NK-92 (cell line): ENCODE data around the gene TRPV2.

Source experiments
- DNase-seq: peaks from one replicate; lab custom pipeline; 2025; ENCODE audit not compliant: unreplicated experiment; lab: John Stamatoyannopoulos, UW

The TRPV2 gene

GRCh38 chr17:16473044-16474011 is 58.0 kb downstream of the TRPV2 start:
- DNase-seq = no peak

DNA sequence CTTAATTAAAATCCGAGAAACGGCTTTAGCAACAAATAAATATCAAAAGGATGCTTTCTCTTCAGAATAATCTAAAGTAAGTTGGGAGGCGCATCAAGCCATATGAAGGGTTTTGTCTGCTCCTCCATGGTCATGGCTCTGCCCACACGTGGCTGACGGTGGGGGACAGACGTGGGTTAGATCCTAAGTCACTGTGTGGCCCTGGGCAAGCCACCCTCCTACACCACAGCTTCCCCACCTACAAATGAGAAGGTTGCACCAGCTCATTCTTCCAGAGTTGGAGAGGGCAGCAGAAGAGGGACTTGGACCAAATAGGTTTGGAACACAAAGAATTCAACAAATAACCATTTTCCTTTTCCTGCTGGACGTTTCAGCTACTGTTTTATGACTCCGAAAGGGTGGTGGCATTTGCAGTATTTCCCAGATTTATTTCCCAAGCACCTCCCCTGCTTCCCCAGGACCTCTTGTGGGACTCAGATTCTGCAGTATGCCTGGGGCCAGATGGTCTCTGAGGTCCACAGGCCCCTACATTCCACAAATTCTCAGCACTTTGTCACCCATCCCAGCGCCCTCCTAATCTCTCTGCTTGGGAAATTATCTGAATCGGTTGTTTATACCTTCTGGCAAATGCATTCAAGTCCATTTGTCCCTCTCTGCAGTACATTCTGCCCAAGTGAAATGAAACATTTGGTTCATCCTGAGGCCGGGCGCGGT is 58.8 kb downstream of the TRPV2 start:
- no peak for DNase-seq

DNA sequence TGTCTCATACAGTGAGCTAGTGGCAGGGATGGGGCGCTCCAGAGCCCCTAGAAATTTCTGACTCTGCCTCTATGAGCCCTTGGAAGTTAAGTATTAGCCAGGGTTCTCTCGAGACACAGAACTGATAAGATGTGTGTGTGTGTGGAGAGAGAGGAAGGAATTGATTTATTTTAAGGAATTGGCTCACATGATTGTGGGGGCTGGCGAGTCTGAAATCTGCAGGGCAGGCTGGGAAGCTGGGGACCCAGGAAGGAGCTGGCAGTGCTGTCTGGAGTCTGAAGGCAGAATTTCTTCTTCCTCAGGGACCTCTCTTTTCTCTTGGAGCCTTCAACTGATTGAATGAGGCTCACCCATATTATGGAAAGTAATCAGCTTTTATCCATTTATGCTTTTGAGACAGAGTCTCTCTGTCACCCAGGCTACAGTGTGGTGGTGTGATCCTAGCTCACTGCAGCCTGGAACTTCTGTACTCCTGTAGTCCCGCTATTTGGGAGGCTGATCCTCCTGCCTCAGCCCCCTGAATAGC is 59.9 kb downstream of the TRPV2 start:
- no peak for DNase-seq

GRCh38 chr17:16477255-16477654 is 61.9 kb downstream of the TRPV2 start:
- DNase-seq = no peak

GRCh38 chr17:16477666-16478065 is 62.3 kb downstream of the TRPV2 start:
- DNase-seq = no peak

DNA sequence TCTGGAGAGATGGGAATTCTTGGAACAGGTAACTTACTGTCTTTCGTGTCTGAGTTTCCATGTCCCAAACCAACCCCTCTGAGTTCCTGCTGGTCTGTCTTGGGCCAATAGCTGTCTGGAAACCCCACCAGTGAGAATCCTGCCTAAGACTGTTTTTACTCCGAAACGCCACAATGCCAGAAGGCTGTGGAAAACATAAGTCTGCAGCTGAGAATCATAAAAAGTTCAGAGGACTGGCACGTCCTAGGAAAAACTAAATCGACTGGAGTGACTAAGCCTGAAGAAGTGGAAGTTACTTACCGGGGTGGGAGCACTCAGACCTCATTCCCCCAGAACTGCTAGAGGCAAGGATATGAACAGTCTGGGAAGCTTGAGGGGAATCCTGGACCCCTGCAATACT is 63.3 kb downstream of the TRPV2 start:
- DNase-seq = no peak

DNA sequence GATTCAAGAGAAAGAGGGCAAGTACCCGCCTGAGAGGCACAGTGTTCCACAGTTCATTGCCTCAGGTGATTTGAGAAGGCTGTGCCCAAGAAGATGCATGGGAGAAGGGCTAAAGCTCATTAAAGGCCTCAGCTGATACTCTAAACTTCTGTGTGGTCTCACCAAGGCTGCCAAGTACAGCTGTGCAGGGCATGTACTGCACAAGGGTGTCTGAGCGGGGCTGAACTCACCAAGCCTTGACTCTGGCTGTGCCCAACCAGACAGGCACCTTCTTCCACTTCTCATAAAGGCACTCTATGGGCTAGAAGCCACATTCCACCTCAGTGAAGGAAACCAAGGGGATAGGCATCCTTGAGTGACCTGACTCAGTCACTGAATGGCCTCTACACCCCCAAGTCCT is 63.9 kb downstream of the TRPV2 start:
- no peak for DNase-seq

GRCh38 chr17:16480995-16481394 is 65.6 kb downstream of the TRPV2 start:
- DNase-seq = no peak

DNA sequence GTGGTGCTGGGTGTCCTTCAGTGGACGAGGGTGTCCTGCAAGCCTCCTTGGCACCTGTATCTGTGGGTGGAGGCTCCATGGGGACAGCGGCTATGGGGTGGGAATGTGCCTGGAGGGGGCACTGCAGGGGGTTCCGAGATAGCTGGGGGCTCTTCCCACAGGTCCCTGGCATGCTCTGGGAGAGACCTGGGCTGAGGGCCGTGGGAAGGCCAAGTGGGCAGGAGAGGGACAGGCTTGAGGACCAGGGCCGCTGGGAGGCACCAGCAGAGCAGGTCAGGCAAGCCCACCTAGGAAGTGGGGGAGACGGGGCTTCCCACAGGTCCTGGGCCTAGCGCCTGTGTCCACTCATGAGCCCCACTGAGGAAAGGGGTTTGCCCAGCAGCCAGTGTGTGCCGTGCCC is 66.9 kb downstream of the TRPV2 start:
- DNase-seq = no peak

- no peak for DNase-seq
These were observed 67.8 kb downstream of the TRPV2 start for GRCh38 chr17:16483021-16483645.

GRCh38 chr17:16484445-16485175 is 69.2 kb downstream of the TRPV2 start:
- DNase-seq = no peak
